Activated T-cell treated with anti-CD3 and anti-CD28 coated beads for 48 hours (primary cell): Measurements from ENCODE around the gene ZNF844.
A peak's percentile ranks its signal among the peaks of the same experiment; 100 is the strongest.
"Not testable (repeated sequence)": the region's sequence is repeated elsewhere in the genome, so short reads cannot be mapped to it uniquely, and the experiment has no call there.

Experiments used
- DNase-seq: peaks from one replicate; pipeline ENCODE4 v3.0.0-alpha.2; 2020; ENCODE audit warnings: low read depth

The ZNF844 gene

DNA sequence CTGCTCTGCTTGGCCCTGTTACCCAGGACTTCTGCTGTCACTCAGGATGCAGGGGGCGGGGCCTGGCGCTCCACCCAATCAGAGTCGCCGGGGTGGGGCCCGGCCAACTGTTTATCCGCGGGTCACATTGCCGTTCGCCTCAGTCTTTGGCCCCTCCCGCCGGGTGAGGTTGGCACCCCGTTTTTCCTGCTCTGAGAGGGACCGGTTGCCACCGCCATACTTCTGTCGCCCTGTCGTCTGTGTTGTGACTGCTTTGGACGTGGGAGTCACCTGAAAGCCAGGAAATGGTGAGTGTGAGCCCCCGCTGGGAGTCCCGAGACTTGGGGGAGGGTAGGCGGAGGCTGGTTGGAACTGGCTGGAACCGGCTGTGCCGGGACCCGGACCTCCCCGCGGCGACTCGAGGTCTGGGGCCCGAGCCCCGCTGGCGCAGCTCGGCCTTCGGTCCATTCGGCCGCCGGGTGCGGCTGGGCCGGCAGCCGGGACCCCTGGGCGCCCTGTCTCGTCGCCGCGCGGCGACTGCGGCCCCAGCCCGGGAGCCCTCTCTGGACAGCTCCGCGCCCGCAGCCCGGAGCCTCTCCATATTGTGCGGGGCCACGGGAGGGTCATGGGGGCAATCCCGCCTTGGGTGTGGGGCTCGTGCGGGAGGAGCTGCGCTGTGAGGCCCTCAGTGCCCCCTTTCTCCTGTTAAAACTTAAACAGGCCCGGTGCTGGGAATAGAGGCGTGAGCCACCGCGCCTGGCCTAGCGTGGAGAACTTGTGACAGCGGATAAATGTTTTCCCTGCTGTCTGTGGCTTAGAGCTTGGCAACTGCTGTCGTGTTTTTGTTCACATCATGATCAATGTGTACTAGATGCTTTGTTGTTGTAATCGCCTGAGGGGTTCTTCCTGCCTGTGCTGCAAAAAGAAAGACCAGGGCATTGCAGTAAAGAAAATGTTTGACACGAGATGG, at the start of gene ZNF844:
Gene ZNF844 (plus strand): TSS at position 142 of the 949 bp plus-strand sequence. CDS start 143 bp downstream, at position 285.
- peak; percentile 77 for DNase-seq

DNA sequence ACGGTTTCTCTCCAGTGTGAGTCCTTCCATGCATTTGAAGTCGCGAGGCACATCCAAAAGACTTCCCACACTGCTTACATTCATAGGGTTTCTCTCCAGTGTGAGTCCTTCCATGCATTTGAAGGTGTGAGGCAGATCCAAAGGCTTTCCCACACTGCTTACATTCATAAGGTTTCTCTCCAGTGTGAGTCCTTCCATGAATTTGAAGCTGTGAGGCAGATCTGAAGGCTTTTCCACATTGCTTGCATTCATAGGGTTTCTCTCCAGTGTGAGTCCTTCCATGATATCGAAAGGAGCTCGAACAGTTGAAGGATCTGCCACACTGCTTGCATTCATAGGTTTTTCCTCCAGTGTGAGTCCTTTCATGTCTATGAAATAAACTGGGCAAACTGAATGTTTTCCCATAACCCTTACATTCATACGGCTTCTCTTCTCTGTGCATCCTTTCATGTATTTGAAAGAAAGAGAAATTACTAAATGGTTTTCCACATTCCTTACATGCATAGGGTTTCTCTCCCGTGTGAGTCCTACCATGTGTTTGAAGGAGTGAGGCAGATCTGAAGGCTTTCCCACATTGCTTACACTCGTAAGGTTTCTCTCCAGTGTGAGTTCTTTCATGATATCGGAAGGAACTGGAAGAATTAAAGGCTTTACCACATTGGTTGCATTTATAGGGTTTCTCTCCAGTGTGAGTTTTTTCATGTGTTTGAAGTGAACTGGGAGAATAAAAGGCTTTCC, 49.3 kb upstream of the ZNF844 start:
- DNase-seq = no peak

DNA sequence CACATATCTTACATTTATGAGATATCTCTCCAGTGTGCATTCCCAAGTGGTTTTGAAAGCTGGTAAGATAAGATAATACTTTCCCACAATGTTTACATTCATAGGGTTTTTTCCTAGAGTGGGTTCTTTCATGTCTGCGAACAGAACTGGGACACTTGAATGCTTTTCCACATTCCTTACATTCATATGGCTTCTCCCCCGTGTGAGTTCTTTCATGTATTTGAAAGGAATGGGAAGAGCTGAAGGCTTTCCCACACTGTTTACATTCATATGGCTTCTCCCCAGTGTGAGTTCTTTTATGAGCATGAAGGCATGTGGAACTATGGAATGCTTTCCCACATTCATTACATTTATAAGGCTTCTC, 48.8 kb upstream of the ZNF844 start:
- DNase-seq = no peak

DNA sequence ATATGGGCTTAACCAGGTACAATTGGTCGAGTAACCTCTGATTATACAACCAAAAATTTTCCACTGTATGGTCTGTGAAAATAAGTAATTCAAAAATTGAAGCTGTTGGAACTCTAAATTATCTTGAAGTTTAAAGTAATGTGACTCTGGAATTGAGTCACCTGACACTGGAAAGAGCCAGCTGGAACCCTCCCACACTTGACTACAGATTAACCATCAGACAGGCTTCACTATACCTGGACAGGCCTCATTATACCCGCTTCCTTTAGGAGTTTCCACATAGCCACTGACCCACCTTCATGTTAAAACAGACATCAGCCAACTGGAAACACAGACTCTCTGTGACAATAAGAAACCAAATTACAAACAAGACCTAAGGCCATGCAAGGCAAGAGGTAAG, 30.3 kb upstream of the ZNF844 start:
- DNase-seq = no peak

DNA sequence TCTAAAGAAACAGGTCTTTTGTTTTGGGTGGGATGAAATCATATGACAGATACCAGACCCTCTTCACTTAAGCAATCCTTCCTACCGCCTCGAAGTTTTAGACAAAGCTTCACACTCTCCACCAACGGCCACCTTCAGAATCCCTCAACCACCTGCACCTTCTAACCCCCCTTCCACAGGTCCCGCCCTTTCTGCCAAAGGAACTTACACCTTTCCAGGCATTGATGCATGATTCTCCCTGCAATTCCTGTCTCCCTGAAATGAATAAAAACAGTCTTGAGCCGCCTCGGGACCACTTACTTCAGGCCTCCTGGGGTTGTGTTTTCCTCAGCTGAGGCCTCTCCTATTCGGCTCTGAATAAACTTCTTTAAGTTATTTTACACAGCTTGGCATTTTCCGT, 29.9 kb upstream of the ZNF844 start:
- no peak for DNase-seq

DNA sequence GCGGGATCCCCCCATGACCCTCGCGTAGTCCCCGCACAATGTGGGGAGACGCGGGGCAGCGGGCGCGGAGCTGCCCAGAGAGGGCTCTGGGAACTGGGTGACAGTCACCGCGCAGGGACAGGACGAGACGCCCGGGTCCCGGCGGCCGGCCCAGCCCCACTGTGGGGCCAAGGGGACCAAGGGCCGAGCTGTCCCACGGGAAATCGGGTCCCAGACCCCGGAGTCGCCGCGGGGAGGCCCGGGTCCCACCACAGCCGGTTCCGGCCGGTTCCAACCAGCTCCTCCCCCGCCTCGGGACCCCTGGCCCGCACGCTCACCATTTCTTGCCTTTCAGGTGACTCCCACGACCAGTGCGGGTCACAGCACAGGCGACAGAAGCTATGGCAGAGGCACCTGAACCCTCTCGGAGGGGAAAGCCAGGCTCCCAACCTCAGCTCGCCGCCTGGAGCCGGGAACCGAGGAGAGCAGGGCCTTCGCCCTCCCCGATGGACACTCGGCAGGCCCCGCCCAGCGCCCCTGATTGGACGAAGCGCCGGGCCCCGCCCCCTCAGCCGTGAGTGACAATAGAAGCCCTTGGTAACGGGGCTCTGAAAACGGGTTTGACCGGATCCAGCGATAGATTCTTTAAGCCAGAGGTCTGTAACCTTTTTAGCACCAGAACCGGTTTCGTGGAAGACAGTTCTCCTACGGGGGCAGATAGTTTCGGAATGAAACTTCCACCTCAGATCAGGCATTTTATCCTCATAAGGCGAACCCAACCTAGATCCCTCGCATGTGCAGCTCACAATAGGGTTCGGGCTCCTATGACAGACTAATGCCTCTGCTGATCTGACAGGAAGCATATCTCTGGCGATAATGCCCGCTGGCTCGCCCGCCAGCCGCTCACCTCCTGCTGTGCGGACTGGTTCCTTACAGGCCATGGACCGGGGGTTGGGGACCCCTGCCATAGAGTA, 29.0 kb upstream of the ZNF844 start, which contains the start of gene ZNF433:
Gene ZNF433 (minus strand): TSS at position 460 of the 953 bp plus-strand sequence. CDS start 140 bp downstream, at position 320.
- peak; percentile 75 for DNase-seq

DNA sequence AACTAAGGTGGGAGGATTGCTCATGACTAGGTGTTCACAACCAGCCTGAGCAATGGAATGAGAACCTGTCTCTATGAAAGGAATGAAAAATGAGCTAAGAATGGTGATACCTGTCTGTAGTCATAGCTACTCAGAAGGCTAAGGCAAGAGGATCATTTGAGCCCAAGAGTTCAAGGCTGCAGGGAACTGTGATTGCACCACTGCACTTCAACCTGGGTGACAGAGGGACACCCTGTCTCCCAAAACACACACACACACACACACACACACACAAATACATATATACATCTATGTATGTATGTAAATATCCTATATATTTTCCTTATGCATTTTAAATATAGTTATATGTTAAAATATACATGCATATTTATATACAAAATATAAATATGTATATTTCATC, 21.6 kb upstream of the ZNF844 start:
- DNase-seq = no peak

DNA sequence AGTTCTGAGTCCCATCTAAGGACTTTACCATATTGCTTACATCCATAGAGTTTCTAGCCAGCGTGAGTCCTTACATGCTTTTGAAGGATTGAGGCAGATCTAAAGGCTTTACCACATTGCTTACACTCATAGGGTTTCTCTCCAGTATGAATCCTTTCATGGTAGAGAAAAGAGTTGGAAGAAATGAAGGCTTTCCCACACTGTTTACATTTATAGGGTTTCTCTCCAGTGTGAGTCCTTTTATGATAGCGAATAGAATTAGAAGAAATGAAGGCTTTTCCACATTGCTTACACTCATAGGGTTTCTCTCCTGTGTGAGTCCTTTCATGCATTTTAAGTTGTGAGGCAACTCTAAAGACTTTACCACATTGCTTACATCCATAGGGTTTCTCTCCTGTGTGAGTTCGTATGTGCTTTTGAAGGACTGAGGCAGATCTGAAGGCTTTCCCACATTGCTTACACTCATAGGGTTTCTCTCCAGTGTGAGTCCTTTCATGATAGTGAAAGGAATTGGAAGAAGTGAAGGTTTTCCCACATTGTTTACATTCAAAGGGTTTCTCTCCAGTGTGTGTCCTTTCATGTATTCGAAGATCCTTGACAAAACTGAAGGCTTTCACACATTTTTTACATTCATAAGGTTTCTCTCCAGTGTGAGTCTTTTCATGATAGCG, 20.6 kb upstream of the ZNF844 start:
- DNase-seq = no peak

DNA sequence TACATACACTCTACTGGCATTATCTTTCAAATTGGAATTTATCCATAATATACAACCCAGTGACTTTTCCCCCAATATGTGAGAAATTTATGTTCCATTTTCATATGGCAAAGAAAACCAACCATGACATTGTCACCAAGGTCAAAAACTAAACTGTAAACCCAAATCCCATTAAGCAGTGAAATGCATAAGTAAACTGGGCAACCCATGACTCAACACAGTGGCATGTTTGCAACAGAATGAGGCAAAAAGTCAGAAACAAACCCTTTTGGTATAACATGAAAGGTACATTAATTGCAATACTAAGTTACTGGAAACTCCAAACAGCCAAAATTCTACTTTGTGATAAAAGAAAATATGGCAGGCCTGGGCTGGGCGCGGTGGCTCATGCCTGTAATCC, 16.7 kb upstream of the ZNF844 start:
- no peak for DNase-seq

DNA sequence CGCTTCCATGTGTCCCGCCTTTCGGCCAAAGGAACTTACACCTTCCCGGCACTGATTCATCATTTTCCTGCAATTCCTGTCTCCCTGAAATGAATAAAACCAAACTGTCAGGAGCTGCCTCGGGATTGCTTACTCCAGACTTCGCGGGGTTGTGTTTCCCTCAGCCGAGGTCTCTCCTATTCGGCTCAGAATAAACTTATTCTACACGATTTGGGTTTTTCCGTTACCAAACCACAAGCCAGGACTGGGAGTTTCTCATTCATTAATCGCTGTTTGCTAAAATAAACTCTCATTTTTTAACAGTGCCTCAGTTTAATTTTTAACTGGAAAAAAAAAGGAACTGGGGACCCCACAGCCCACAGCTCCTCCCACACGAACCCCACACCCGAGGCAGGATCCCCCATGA, 12.4 kb upstream of the ZNF844 start:
- no peak for DNase-seq

DNA sequence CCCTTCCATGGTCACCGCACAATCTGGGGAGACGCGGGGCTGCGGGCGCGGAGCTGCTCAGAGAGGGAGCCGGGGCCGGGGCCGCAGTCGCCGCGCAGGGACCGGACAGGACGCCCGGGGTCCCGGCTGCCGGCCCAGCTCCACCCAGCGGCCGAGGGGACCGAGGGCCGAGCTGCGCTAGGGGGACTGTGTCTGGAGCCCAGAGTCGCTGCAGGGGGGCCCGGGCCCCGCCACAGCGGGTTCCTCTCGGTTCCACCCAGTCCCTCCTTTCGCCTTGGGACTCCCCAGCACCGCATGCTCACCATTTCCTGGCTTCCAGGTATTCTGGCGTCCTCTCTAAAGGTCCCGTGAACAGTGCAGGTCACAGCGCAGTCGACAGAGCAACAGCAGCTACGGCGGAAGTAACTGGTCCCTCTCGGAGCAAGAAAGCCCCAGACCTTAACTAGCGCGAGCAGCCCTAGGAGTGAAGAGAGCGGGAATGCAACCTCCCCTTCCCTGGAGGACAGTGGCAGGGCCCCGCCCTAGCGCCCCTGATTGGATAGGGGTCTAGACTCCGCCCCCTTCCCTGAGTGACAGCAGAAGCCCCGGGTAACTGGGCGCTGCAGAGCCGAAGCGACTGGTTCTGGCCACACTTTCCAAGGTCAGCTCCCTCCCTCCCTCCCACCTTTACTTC, 11.9 kb upstream of the ZNF844 start, which contains the start of gene ZNF878:
Gene ZNF878 (minus strand): TSS at position 465 of the 673 bp plus-strand sequence. CDS start 160 bp downstream, at position 305.
- peak; percentile 67 for DNase-seq

DNA sequence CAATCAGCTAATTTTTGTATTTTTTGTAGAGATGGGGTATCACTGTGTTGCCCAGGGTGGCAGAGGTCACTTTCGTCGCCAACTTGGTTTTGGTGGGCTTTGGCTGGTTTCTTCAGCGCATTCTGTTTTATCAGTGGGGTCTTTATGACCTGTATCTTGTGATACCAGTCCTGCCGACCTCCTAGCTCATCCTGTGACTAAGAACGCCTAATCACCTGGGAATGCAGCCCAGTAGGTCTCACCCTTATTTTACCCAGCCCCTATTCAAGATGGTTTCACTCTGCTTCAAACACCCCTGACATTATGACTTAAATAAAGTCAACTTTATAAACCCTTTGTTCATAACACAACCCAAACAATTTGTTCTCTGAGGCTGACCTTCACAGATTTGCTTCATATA, 8.7 kb upstream of the ZNF844 start:
- no peak for DNase-seq

DNA sequence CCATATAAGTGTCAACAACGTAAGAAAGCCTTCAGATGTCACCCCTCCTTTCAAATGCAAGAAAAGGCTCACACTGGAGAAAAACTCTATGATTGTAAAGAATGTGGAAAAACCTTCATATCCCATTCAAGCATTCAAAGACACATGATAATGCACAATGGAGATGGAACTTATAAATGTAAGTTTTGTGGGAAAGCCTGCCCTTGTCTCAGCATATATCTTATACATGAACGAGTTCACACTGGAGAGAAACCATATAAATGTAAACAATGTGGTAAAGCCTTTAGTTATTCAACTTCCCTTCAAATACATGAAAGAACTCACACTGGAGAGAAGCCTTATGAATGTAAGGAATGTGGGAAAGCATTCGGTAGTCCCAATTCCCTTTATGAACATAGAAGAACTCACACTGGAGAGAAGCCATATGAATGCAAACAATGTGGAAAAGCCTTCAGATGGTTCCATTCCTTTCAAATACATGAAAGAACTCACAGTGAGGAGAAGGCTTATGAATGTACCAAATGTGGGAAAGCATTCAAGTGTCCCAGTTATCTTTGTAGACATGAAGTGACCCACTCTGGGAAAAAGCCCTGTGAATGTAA, 11.1 kb downstream of the ZNF844 start:
- DNase-seq = no peak

DNA sequence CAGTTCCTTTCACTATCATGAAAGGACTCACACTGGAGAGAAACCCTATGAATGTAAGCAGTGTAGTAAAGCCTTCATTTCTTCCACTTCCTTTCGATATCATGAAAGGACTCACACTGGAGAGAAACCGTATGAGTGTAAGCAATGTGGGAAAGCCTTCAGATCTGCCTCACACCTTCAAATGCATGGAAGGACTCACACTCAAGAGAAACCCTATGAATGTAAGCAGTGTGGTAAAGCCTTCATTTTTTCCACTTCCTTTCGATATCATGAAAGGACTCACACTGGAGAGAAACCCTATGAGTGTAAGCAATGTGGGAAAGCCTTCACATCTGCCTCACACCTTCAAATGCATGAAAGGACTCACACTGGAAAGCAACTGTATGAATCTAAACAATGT, 11.8 kb downstream of the ZNF844 start:
- not testable (repeated sequence) for DNase-seq

DNA sequence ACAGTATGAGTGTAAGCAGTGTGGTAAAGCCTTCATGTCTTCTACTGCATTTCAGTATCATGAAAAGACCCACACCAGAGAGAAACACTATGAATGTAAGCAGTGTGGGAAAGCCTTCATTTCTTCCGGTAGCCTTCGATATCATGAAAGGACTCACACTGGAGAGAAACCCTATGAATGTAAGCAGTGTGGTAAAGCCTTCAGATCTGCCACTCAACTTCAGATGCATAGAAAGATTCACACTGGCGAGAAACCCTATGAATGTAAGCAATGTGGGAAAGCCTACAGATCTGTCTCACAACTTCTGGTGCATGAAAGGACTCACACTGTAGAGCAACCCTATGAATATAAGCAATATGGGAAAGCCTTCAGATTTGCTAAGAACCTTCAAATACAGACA, 12.8 kb downstream of the ZNF844 start:
- DNase-seq = no peak

DNA sequence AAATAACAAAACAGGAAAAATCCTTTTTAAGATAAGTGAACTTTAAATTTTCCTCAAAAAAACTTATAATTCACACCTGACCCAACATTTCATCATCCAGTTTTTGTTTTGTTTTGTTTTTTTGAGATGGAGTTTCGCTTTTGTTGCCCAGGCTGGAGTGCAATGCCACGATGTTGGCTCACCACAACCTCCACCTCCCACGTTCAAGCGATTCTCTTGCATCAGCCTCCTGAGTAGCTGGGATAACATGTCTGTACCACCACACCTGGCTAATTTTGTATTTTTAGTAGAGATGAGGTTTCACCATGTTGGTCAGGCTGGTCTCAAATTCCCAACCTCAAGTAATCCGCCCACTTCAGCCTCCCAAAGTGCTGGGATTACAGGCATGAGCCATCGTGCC, 18.8 kb downstream of the ZNF844 start:
- not testable (repeated sequence) for DNase-seq

DNA sequence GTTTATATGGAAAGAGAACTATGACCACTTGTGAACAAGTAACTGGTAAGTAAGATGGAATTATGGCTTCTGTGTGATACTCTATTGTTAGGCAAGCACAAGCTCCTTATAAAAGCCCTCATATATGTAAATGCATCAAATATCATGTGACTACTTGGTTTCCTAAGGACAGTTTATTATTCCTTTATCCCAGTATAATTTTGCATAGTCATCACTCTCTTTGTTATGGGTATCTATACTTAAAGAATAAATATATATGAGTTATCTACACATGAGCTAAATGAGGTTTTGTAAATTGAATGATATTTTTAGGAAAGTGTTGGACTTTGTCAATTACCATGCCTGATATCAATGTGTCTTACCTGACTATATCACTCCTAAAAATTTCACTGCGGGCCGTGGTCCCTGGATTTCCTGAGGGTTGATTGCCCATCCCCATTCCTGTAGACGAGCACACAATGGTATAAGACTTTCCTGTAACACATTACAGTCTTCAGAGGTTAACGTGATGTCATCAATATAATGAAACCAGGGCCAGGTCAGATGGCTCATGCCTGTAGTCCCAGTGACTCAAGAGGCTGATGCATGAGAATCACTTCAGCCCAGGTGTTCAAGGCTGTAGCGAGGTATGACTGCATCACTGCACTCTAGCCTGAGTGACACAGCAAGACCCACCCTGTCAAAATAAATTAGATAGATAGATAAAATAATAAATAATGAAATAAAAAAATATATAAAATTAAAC, 20.7 kb downstream of the ZNF844 start:
- DNase-seq = no peak

DNA sequence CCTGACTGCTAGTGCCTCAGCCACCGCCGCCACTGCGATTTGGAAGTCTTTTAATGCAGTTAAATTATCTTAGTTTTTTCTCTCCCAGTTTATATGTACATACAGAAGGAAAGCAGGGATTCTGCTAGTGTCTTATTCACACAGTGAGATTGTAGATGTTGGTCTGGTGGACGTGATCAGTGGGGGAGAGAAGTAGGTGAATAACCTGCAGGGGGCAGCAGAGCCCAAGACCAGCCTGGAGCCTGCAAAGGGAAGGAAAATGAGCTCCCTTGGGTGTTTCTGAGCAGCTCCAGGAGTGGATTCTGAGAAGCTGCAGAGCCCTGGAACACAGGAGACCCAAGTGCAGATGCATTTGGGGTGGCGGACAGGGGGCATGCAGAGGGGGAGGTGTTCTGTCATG, 26.3 kb downstream of the ZNF844 start:
- DNase-seq = peak; percentile 65

DNA sequence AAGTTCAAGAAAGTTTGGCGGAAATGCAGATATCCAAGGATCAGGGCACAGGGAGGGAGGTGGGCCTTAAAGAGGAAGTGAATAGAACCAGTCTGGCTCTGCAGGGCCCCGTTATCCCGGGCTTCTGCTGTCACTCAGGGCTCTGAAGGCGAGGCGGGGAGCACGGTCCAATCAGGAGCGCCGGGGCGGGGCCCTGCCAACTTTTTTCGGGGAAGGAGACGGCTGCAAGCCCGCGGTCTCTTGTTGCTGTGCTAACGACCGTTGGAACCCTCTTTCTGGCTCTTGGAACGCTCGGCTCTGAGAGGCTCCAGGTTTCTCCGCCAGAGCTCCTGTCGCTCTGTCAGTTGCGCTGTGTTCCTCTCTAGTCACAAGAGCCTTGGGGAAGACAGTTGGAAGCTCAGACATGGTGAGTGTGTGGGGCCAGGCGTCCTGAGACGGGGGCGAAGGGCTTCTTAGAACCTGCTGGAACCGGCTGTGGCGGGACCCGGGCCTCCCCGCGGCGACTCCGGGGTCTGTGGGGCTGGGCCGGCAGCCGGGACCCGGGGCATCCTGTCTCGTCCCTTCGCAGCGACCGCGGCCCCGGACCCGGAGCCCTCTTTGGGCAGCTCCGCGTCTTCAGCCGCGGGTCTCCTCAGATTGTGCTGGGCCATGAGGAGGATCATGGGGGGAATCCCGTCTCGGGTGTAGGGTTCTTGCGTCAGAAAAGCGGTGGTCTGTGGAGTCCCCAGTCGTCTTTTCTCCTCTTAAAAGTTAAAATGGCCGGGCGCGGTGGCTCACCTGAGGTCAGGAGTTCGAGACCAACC, 27.7 kb downstream of the ZNF844 start:
- peak; percentile 77 for DNase-seq
